Activated CD8-positive, alpha-beta memory T cell treated with anti-CD3 and anti-CD28 coated beads for 1 hour (primary cell): ENCODE measurements around the gene PJA2.

Experiments used
- DNase-seq, 2 donors: peaks; one replicate each; pipeline ENCODE4 v3.0.0-alpha.2; 2020; ENCODE audit warnings: low read depth in 1 of 2; ENCODE audit errors: extremely low read depth in 1 of 2

Gene PJA2

DNA sequence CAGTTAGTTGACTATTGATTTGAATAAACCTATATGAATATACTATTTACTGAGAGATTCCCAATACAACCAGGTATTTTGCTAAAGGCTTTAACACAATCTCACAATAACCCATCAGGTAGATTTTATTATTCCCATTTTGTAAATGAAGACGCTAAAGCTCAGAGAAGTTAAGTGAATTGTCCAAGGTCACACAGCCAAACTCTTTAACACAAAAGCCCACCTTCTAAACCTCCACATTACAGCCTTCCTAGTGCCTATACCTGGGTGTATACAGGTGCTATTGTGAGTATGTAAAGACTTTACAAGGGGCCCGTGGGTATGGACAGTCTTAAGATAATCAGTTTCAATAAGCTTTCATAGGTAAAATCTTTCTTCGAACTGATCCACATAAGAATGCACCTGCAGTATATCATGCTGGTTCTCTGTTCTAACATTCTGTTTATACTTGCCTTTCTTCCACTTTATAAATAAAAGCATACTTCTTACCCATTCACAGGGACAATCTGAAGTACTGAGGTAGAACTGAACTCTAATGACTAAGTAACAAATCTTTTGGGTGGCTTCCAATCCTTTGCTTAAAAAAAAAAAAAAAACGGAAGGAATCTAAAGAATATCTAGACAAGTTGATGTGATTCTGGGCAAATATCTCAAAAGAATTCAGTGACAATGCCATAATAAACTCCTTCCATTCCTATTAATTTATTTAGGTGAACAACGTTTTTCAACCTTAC is 59.1 kb downstream of the PJA2 start:
- no peak for DNase-seq

DNA sequence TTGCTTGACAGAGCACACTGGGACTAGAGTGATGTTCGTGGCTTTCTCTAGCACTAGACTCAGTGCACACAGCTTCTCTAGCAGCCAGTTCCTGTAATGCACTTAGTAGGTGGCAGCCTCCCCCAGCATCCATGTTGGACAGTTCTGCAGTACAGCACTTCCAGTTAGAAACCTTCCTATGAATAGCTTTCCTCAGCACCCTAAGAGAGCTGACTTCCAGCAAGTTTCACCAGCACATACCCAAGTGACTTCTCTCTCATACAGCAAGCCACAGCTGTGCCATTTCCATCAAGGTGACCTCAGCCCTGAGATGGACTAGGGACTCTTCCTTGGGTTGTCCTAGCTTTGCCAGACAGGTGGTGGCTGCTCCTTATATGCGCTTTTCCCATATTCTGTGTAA is 60.4 kb downstream of the PJA2 start:
- no peak for DNase-seq

DNA sequence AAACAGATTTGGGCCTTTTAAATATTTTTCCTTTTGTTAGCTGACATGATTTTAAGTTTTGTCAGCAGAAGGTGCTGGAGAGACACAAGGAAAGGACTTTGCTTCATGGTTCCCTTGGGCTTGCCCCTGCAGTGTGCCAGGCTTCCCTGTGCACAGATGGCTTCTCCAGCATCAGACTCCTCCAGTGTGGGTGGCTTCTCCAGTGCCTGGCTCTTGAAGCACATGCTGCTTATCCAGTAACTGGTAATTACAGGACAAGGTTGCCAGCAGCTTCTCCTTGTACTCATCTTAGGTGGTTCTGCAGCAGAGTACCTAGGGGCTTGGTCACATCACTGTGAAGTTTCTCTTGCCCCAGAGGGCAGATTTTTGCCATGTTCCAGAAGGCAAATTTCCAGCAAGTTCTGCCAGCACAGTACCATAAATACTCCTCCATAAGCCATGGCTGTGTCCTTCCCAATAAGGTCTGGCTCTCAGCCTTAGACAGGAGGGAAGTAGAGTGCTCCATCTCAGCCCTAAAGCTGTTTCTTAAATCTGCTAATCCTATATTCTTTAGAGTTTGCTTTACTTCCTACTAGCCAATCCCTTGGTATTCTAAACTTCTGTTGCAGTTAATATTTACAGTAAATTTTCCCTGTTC is 62.4 kb downstream of the PJA2 start:
- no peak for DNase-seq

DNA sequence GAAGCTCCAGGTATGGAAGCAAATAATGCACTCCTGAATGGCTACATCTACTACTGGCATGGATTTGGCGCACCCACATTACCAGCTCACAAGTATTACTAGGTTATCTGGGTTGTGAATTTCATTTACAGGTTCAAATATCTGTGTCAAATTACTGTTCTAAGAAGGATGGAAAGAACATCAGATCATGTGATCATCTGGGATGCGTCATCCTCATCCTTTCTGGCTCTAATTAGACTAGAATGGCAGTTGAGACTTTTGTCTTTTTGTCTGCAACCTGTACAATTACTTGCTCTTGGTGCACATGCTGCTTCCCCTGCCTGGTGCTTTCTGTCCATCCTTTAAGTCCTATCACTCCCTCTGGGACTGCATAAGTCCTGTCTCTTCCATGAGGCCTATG is 64.1 kb downstream of the PJA2 start:
- no peak for DNase-seq

DNA sequence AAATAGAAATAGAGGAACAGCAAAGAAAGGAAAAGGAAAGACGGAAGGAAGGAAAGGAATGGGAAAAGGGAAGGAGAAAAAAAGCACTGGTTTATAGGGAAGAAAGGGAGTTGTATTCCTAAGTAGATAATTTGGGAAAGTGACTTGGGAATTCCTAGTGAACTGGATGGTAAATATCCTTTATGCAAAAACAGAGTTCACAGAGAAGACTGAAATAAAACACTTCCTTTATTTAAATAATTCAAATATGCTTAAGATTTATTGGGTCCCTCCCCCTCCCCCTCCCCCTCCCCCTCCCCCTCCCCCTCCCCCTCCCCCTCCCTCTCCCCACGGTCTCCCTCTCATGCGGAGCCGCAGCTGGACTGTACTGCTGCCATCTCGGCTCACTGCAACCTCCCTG is 69.4 kb downstream of the PJA2 start:
- DNase-seq = no peak

DNA sequence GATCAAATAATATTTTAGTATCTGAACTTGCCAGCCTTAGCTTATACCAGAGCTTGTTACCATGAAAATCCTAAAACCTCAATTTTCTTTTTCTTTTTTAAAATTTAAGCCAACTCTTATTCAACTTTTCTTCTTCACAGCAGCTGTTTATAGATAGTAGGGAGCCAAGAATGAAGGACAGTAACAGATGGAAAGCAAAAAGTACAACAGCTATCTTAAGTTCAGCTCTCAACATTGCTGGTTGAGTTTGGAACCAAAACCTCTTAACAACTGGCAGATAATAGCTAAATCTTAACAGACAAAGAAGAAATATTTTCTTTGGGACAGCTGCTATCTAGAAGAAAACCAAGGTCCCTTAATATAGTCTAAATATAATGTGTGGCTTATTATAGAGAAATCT is 74.7 kb downstream of the PJA2 start:
- DNase-seq = no peak

DNA sequence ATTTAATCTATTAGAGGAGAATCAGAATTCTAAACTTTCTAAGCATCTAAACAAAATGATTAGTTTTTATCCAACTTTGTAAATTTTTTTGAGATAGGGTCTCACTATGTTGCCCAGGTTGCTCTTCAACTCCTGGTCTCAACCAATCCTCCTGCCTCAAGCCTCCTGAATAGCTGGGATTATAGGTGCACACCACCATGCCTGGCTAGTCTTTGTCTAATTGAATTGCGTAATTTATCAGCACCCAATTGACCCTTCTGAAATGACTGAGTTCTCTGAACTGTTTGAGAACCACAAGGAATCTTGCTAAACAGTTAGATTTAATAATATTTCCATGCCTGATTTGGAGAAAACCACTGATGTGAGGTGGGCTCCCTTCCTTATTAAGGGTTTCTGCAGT is 75.7 kb downstream of the PJA2 start:
- no peak for DNase-seq

DNA sequence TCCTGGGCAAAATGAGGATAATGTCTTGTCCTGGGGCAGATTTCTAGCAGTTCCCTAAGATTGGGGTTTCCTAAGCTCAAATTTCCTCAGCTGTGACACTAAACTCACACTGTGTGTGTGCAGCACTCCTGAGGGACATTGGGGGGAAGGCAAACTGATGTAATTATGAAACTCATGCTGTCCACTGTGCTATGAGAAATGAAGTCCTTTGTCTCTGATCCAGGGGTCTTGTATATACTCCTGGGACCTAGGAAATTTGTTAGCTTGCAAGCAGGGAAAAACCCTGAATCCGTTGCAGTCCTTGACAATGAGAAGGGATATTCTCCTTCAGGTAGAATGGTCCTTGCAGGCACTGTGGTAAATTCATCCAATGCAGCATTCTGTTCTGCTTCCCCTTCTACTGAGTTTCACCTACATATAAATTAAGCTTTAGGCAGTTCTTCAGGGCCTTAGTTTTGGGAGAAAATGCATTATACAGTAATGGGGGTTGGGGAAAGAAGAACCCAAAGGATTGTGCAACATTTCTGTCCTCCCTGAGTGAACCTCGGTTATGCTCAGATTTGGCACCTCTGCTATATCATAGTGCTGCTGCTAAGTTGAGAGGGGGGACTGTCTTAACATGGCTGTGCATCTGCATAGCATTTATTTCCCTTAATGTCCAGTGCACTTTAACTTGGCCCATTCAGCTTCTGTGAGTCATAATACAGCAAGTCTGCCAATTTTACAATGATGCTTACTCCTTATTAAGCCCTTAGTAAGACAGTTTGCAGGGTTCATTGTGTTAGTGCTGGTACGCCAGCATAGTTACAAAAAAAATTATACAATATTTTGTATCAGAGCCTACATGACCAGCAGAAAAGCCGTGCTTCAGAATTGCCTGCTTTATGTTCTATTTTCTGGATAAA is 80.2 kb downstream of the PJA2 start:
- DNase-seq = no peak

DNA sequence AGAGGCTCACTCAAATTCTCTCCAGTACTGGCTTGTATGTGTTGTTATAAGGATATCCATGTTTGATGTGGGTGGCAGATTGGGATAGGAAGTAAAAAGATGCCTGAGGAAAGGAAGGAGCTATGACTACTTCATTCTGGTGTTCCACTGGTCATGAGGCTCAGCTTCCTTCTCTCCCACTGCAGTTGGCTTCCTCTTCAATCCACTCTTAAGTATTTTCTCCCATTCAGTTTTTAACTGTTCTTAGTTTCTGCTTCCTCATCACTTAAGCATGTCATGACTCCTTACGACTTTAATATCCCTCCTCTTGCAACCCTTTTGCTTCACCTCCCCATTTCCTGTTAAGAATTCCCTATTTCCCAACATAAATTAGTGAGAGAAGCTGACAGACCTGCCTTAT is 81.1 kb downstream of the PJA2 start:
- no peak for DNase-seq

DNA sequence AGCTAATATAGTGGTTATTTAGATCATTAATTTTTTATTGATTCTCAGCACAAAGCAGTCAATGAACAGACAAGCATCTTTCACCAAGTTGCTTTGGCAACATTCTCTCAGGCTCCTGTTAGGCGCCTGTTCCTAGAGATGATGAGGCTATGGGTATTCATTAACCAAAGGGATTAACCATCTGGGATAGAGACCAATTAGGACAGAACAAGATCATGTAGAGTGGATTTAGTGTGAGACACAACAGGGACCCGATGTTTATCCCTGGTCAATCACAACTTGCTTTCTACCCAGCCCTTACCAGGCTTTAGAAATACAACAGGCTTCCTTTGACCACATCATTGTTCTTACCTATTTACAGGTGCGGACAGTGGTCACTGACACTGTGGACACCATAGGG is 82.2 kb downstream of the PJA2 start:
- no peak for DNase-seq

DNA sequence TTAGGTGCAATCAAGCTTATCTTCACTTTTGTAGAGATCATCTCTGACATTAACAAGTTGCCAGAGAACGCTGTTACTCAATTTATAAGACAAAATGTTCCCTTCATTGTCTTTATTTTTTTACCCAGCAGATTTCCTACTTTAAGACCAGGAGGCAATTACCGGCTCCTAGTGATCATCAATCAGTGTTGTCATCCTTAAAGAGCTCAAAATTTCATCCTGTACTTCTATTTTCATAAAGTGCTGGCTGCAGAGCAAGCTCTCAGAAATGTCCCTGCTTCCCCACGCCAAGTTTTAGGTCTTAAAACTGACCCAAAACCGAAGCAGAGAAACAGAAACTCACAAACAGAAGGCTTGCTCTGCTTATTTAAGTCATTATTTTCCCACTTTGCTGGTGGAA is 82.9 kb downstream of the PJA2 start:
- DNase-seq = no peak

DNA sequence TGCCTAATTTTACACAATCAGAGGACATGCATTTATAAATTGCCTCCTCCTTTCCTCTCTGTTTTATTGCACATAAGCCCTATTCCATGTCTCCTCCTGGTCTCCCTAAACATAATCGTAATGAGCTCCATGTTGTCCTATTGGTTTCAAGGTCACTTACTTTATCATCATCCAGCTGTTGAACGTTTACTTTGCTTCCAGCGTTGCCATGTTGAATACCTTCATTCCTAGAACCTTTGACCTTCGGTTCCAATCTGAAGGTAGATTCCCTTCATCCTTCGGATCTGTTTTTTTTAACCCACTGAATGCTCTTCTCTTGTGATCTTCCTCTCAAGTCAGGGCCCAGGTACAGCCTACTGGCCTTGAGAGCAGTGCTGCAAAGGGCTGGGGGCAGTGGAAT is 84.3 kb downstream of the PJA2 start:
- no peak for DNase-seq

DNA sequence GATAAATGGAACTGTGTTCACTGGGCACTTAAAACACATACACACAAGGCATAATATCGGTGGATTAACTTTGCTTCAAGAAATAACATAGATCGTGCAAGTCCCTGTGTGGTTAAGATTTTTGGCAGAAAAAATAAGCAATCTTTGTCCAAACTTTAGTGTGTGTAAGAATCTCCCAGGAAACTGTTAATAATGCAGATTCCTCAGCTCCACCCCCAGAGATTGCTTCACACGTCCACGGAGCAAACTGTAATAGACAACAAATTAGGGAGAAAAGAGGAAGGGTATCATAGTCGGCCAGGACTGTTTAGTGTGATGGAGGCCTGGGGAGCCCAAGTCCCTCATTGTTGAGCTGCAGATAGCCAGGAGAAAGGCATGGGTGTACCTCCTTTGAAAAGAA is 84.8 kb downstream of the PJA2 start:
- DNase-seq = no peak

DNA sequence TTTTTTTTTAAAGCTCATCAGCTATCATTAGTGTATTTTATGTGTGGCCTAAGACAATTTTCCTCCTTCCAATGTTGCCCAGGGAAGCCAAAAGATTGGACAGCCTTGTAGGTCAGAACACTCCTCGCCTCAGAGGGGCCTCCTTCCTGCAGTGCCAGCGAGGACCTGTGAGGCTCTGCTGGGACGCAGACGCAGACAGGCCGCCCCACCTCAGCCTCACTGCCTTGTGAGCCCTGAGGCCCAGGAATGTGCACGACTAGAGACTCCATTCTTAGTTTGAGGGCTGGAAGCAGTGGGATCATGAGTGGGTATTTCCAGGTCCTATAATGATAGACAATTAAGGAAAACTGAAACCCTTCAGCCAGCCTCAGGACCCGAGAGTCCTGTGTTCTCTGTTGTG is 85.4 kb downstream of the PJA2 start:
- no peak for DNase-seq

DNA sequence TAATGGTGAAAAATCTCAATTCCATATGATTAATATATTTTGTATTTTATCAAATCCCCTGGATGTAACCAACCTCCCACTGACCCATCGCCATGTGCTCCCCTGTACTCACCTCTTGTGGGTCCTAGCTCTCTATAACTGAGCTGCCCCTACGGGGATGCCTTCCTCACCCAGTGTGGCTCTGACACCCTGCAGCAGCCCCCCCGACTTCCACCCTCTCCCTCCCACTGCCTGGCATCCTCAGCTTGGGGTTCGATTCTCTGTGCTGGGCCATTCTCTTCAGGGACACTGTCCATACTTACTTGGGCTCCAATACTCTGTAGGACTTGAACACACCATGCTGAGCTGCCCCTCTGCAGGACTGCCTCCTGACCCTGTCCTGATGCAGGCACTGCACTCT is 87.1 kb downstream of the PJA2 start:
- no peak for DNase-seq

DNA sequence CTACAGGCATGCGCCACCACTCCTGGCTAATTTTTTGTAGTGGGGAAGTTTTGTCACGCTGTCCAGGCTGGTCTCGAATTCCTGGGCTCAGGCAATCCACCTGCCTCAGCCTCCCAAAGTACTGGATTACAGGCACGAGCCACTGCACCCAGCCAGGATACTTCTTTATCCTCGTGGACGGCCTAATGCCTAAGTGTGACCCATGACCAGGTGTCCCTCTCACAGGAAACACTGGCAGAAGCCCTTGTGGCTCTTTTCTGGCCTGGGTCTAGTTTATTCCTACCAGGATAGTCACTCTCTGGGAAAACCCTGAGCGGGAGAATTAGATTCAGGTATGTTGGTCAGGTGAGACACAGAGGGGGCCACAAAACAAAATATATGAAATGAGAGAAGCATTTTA is 90.4 kb downstream of the PJA2 start:
- no peak for DNase-seq

DNA sequence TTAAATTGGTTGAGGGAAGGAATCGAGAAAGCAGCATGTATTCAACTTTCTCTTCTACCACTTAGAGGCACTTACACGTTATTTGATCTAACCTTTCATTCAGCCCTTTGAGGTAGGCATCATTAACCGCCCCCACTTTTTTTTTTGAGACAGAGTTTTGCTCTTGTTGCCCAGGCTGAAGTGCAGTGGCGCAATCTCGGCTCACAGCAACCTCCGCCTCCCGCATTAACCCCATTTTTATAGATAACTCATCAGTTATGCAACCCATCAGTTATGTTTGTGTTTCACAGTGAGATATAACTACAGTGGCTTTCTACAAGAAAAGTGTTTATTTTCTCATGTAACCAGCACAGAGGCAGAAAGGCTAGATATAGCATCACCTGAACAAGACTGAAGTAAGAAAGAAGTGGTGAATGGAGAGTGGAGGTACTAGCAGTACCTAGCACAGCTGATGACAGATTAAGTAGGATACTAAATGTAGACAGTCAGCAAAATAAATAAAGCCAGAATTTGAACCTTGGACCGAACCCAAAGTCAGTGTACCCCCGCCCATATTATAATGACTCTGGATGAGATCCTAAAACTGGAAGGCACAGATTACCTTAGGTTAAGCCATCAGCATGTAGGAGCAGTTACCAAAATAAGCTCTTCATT is 91.2 kb downstream of the PJA2 start:
- no peak for DNase-seq

DNA sequence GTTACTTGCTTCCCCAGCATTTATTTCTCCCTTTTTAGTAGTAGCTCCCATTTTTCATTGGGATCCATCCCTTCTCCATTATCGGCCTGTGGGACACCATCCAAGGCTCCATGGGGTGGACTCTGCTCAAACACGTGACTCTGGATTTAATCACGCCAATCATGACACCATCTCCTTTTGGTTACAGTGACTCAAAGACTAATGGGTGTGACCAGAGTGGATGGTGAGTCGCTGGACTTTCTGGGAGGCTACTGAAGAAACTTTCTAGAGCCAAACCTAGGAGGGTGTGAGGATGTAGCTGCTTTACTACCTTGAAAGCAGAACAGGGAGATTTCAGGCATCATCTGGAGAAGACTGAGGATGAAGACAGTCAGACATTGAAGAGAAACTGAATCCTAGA is 93.1 kb downstream of the PJA2 start:
- DNase-seq = no peak

DNA sequence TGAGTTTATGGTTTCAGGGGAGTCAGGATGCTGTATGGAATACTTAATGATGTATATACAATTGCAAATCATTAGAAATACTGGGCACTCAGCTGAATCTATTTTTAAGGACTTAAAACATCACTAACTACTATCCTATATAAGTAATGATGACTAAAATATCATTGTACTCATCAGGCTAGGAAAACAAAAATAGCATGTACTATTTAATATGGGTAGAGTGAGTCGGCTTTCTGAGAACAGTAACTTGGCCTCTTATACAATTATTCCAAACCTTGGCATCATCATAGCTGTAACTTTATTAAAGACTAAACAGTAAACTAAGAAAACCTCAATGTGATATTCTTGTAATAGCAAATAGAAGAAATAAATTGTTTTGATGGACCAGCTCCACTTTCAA is 94.5 kb downstream of the PJA2 start:
- DNase-seq = no peak

DNA sequence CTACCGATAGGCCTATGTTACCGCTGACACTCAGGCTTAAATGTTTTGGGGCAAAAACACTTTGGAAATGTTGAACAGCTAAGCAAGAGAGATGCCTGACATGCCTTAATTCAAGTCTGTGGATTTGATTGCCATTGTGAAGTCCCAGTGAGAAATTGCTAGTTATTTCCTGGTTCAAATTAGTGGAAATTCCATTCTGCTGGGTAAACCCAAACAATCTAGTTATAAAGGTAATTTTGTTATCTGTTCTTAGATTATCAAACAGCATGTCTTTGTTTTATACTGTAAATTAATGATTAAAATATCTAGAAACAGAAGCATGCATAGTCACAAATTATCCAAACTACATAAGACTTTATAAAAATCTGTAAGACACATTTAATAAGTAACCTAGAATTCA is 96.6 kb downstream of the PJA2 start:
- DNase-seq = no peak

DNA sequence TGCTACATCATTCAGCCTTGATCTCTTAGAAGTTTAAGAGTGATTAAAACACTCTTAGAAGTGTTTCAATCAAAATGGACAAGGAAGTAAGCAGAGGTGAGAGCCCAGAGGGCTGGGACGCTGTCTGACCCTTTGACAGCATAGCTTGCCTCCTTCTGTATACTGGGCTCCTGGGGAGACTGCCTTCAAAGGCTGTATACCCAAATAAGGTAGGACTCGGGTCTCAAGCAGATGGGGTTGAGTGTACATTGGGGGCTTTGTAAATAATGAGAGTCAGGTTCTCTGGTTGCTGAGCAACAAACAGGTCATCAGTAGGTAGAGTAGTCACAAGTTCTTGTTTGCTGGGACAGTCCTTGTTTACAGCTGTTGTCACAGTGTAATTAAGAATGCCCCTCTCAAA is 97.1 kb downstream of the PJA2 start:
- no peak for DNase-seq
